ENCODE results near the gene NPB.

NPB gene

DNA sequence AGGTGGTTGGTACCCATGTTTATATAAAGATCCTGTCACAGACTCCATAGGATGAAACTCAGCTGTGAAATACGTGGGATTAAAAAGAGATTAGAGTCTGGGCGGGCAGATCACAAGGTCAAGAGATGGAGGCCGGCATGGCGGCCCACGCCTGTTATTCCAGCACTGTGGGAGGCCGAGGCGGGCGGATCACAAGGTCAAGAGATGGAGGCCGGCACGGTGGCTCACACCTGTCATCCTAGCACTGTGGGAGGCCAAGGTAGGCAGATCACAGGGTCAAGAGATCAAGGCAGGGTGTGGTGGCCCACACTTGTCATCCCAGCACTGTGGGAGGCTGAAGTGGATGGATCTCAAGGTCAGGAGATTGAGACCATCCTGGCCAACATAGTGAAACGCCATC is 6.6 kb upstream of the NPB start:
- H3K4me2 ChIP-seq (ENCODE audit: low read length), result no peak overlapping the region
- H2BK5ac ChIP-seq (ENCODE audit: low read length), result no peak overlapping the region
- H3K56ac ChIP-seq (ENCODE audit: low read length), result no peak overlapping the region
- H3K4me1 ChIP-seq (ENCODE audit: control insufficient read depth, low read depth, low read length), result no peaks in the 10 kb centered on the region
- H2BK120ac ChIP-seq (ENCODE audit: low read depth, low read length), result no peak overlapping the region
- no peak overlapping the region for H3K9ac ChIP-seq (ENCODE audit: low read length)
- H3K18ac ChIP-seq (ENCODE audit: low read length), result no peak overlapping the region
- no peak overlapping the region for H3K4ac ChIP-seq (ENCODE audit: low read depth, low read length)
- H3K79me2 ChIP-seq (ENCODE audit: control insufficient read depth, insufficient read depth, low read length), result peaks cover 7% of the 10 kb centered on the region
- DNase-seq, result no peak
- no peak overlapping the region for H3K23ac ChIP-seq (ENCODE audit: low read length)
- no peak overlapping the region for H3K4me3 ChIP-seq (ENCODE audit: low read length)
- no peaks in the 10 kb centered on the region for H3K27me3 ChIP-seq (ENCODE audit: insufficient read depth, low read length, poor library complexity)
- H4K5ac ChIP-seq (ENCODE audit: low read length), result no peak overlapping the region
- H2AK5ac ChIP-seq (ENCODE audit: low read length), result no peak overlapping the region
- no peak overlapping the region for H4K8ac ChIP-seq (ENCODE audit: low read depth, low read length)
- H2BK15ac ChIP-seq (replicated peaks; ENCODE audit: low read depth), result no peak overlapping the region
- H3K36me3 ChIP-seq (ENCODE audit: control insufficient read depth, insufficient read depth, low read length), result peaks cover 10% of the 10 kb centered on the region
- WGBS (ENCODE audit: extremely low coverage, insufficient coverage, low lambda C conversion rate), result no CpG with 5 or more reads among the region's 11 CpGs
- no peak overlapping the region for H3K27ac ChIP-seq (ENCODE audit: low read depth, low read length)
- peaks cover 4% of the 10 kb centered on the region for H3K79me1 ChIP-seq (ENCODE audit: low read length)

DNA sequence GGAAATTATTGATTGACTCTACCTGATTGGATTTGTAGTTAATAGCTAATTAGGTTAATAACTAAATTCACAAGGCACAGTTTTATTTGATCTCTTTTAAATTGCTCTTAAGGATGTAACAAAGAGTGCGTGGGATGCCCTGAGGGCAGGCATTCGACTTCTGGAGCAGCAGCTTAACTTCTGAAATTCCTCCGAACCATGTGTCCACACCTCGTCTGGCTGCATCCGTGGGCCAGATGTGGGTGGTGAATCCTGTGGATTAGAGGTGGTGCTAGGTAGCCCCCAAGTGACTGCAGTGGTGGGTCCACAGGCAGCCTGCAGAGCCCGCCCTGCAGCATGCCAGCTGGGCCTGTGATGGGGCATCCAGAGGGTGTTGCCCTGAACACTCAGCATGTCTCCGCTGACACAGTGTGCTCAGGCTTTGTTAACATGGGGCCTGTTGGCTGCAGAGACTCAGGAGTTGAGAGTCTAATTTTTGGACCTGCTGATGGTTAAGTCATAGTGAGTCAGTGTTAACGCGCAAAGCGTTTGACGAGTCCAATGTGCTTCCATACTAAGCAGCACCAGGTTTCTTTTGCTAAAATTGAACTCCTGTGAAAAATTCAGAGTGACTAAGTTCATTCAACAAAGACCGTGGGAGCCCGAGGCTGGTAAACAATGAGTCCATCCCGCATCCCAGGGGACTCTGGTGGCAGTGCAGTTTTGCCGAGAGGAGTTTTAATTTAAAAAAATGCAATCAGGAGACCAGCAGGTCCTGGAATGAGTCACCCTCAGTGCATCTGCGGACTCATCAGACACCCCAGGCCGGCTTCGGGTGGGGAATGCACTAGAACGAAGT is 3.8 kb upstream of the NPB start:
- H3K4me3 ChIP-seq (ENCODE audit: low read length), result no peak overlapping the region
- peak; percentile 47 for DNase-seq

DNA sequence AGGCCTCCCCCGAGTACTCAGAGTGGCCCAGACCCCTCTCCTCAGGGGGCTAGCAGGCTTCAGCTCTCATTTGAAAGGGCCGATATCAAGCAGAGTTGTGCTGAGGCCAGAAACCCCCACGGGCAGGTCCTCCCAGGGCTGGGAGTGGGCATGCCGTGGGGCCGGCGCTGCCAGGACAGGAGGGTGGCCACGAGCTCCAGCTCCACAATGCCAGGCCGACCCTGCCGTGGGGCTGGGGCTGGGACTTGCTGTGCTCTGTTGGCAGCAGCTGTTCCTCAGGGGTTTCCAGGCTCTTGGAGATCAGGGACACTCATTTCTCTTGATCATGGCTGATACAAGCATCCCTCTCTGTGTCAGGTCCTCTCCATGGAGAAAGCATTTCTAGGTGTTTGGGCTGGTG is 3.2 kb upstream of the NPB start:
- H3K79me1 ChIP-seq (ENCODE audit: low read length), result peaks cover 3% of the 10 kb centered on the region
- no peak overlapping the region for H3K23ac ChIP-seq (ENCODE audit: low read length)
- peaks cover 10% of the 10 kb centered on the region for H3K36me3 ChIP-seq (ENCODE audit: control insufficient read depth, insufficient read depth, low read length)
- no peak overlapping the region for H2BK15ac ChIP-seq (replicated peaks; ENCODE audit: low read depth)
- no peaks in the 10 kb centered on the region for H3K79me2 ChIP-seq (ENCODE audit: control insufficient read depth, insufficient read depth, low read length)
- no peak for DNase-seq
- H2AK5ac ChIP-seq (ENCODE audit: low read length), result no peak overlapping the region
- no CpG with 5 or more reads among the region's 9 CpGs for WGBS (ENCODE audit: extremely low coverage, insufficient coverage, low lambda C conversion rate)
- H4K8ac ChIP-seq (ENCODE audit: low read depth, low read length), result no peak overlapping the region
- no peak overlapping the region for H3K56ac ChIP-seq (ENCODE audit: low read length)
- H3K9ac ChIP-seq (ENCODE audit: low read length), result no peak overlapping the region
- H3K4ac ChIP-seq (ENCODE audit: low read depth, low read length), result no peak overlapping the region
- no peaks in the 10 kb centered on the region for H3K27me3 ChIP-seq (ENCODE audit: insufficient read depth, low read length, poor library complexity)
- no peak overlapping the region for H3K4me2 ChIP-seq (ENCODE audit: low read length)
- H4K5ac ChIP-seq (ENCODE audit: low read length), result no peak overlapping the region
- no peak overlapping the region for H2BK120ac ChIP-seq (ENCODE audit: low read depth, low read length)
- H3K4me1 ChIP-seq (ENCODE audit: control insufficient read depth, low read depth, low read length), result no peaks in the 10 kb centered on the region
- H2BK5ac ChIP-seq (ENCODE audit: low read length), result no peak overlapping the region
- H3K18ac ChIP-seq (ENCODE audit: low read length), result no peak overlapping the region
- no peak overlapping the region for H3K4me3 ChIP-seq (ENCODE audit: low read length)
- H3K27ac ChIP-seq (ENCODE audit: low read depth, low read length), result peak overlapping the region; percentile 6

More for the DNA sequence above, 3.8 kb upstream of the NPB start:
- Histone ChIP-seq H4K5ac (ENCODE audit: low read length) (no peak overlapping the region), H3K56ac (ENCODE audit: low read length) (no peak overlapping the region), H3K27ac (ENCODE audit: low read depth, low read length) (peak overlapping the region; percentile 42), H3K36me3 (ENCODE audit: control insufficient read depth, insufficient read depth, low read length) (peaks cover 10% of the 10 kb centered on the region), H3K79me2 (ENCODE audit: control insufficient read depth, insufficient read depth, low read length) (no peaks in the 10 kb centered on the region), H3K79me1 (ENCODE audit: low read length) (peaks cover 3% of the 10 kb centered on the region), H3K4me2 (ENCODE audit: low read length) (no peak overlapping the region), H3K23ac (ENCODE audit: low read length) (no peak overlapping the region), H3K27me3 (ENCODE audit: insufficient read depth, low read length, poor library complexity) (no peaks in the 10 kb centered on the region), H2BK120ac (ENCODE audit: low read depth, low read length) (no peak overlapping the region), H2BK5ac (ENCODE audit: low read length) (no peak overlapping the region), H3K4me1 (ENCODE audit: control insufficient read depth, low read depth, low read length) (no peaks in the 10 kb centered on the region), H4K8ac (ENCODE audit: low read depth, low read length) (no peak overlapping the region), H2BK15ac (replicated peaks; ENCODE audit: low read depth) (no peak overlapping the region), H2AK5ac (ENCODE audit: low read length) (no peak overlapping the region), H3K18ac (ENCODE audit: low read length) (no peak overlapping the region), H3K4ac (ENCODE audit: low read depth, low read length) (no peak overlapping the region), H3K9ac (ENCODE audit: low read length) (no peak overlapping the region)
- no CpG with 5 or more reads among the region's 19 CpGs for WGBS (ENCODE audit: extremely low coverage, insufficient coverage, low lambda C conversion rate)

DNA sequence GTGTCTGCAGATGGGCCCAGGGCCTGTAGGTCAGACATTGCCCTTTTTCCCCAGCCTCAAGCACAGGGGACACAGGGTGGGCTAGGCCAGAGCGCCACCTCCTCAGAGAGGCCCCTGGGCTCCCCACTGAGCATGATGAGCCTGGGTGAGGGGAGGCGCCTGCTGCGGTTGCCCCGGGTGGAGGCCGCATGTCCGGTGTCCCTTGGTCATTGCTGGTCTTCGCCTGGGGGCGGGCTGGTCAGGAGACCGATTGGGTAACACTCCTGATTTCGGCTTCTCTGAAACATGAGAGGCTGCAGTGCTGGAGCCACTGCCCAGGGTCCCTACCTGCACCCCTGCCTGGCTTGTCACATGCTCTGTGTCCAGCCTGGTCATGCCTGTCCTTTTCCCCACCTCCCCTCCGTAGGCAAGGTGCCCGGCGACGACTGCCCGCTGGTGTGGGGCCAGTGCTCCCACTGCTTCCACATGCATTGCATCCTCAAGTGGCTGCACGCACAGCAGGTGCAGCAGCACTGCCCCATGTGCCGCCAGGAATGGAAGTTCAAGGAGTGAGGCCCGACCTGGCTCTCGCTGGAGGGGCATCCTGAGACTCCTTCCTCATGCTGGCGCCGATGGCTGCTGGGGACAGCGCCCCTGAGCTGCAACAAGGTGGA is 2.4 kb upstream of the NPB start:
- H3K79me1 ChIP-seq (ENCODE audit: low read length), result no peaks in the 10 kb centered on the region
- H3K36me3 ChIP-seq (ENCODE audit: control insufficient read depth, insufficient read depth, low read length), result peaks cover 8% of the 10 kb centered on the region
- no peak overlapping the region for H3K9ac ChIP-seq (ENCODE audit: low read length)
- H3K79me2 ChIP-seq (ENCODE audit: control insufficient read depth, insufficient read depth, low read length), result no peaks in the 10 kb centered on the region
- H2BK5ac ChIP-seq (ENCODE audit: low read length), result no peak overlapping the region
- no peak overlapping the region for H3K4me2 ChIP-seq (ENCODE audit: low read length)
- H3K4me3 ChIP-seq (ENCODE audit: low read length), result no peak overlapping the region
- H3K27ac ChIP-seq (ENCODE audit: low read depth, low read length), result no peak overlapping the region
- H4K5ac ChIP-seq (ENCODE audit: low read length), result no peak overlapping the region
- H2BK15ac ChIP-seq (replicated peaks; ENCODE audit: low read depth), result no peak overlapping the region
- H3K4me1 ChIP-seq (ENCODE audit: control insufficient read depth, low read depth, low read length), result no peaks in the 10 kb centered on the region
- DNase-seq, result no peak
- no peak overlapping the region for H3K56ac ChIP-seq (ENCODE audit: low read length)
- no peak overlapping the region for H2BK120ac ChIP-seq (ENCODE audit: low read depth, low read length)
- H3K27me3 ChIP-seq (ENCODE audit: insufficient read depth, low read length, poor library complexity), result no peaks in the 10 kb centered on the region
- no peak overlapping the region for H4K8ac ChIP-seq (ENCODE audit: low read depth, low read length)
- no CpG with 5 or more reads among the region's 22 CpGs for WGBS (ENCODE audit: extremely low coverage, insufficient coverage, low lambda C conversion rate)
- H2AK5ac ChIP-seq (ENCODE audit: low read length), result no peak overlapping the region
- H3K18ac ChIP-seq (ENCODE audit: low read length), result no peak overlapping the region
- H3K23ac ChIP-seq (ENCODE audit: low read length), result no peak overlapping the region
- H3K4ac ChIP-seq (ENCODE audit: low read depth, low read length), result no peak overlapping the region

DNA sequence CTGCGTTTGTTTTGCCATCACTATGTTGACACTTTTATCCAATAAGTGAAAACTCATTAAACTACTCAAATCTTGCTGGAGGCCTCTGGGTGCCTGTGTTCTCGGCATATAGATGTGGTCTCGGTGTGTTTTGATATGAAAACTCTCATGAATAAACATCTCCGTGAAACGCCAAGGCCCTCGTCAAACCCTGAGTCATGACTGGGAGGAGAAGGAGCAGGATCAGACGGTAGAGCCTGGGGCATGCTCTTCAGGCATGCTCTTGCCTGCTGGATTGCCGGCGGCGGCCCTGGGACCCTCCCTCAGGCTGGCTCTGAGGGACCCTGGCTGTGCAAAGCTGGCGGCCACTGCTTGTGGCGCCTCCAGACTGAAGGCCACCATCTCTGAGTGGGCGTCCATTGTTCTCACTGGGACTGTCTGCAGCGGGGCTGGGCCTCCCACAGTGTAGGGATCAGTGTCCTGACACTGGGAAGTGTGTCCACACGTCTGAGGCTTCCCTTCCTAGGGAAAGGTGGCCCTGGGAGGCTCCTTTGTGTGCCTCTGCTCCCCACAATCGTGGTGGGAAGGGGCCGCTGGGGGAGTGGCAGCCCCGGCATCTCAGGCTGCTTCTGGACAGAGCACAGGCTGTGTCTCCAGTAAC is 1.7 kb upstream of the NPB start:
- DNase-seq, result no peak
- WGBS (ENCODE audit: extremely low coverage, insufficient coverage, low lambda C conversion rate), result no CpG with 5 or more reads among the region's 18 CpGs
- H3K79me2 ChIP-seq (ENCODE audit: control insufficient read depth, insufficient read depth, low read length), result no peaks in the 10 kb centered on the region
- H3K4me2 ChIP-seq (ENCODE audit: low read length), result no peak overlapping the region
- no peak overlapping the region for H2BK120ac ChIP-seq (ENCODE audit: low read depth, low read length)
- H3K79me1 ChIP-seq (ENCODE audit: low read length), result no peaks in the 10 kb centered on the region
- no peak overlapping the region for H3K27ac ChIP-seq (ENCODE audit: low read depth, low read length)
- no peaks in the 10 kb centered on the region for H3K4me1 ChIP-seq (ENCODE audit: control insufficient read depth, low read depth, low read length)
- H3K4ac ChIP-seq (ENCODE audit: low read depth, low read length), result no peak overlapping the region
- H2BK5ac ChIP-seq (ENCODE audit: low read length), result no peak overlapping the region
- H3K36me3 ChIP-seq (ENCODE audit: control insufficient read depth, insufficient read depth, low read length), result peaks cover 8% of the 10 kb centered on the region
- no peak overlapping the region for H4K8ac ChIP-seq (ENCODE audit: low read depth, low read length)
- no peak overlapping the region for H3K56ac ChIP-seq (ENCODE audit: low read length)
- no peaks in the 10 kb centered on the region for H3K27me3 ChIP-seq (ENCODE audit: insufficient read depth, low read length, poor library complexity)
- no peak overlapping the region for H3K18ac ChIP-seq (ENCODE audit: low read length)
- H3K23ac ChIP-seq (ENCODE audit: low read length), result no peak overlapping the region
- no peak overlapping the region for H3K4me3 ChIP-seq (ENCODE audit: low read length)
- H2AK5ac ChIP-seq (ENCODE audit: low read length), result no peak overlapping the region
- no peak overlapping the region for H4K5ac ChIP-seq (ENCODE audit: low read length)
- H3K9ac ChIP-seq (ENCODE audit: low read length), result no peak overlapping the region
- no peak overlapping the region for H2BK15ac ChIP-seq (replicated peaks; ENCODE audit: low read depth)

Measured in mesendoderm (in vitro differentiated cells).